CD4-positive, alpha-beta memory T cell (primary cell): Measurements from ENCODE around the gene RGS19. TPM values are rescaled to one million over a fixed set of nuclear protein-coding genes. Genes with fewer than 3 reads are reported as not detected.

Source experiments
- CTCF ChIA-PET: fragments of 350-600 bp; sonication (Branson Sonifier 250); formaldehyde crosslinking; loops from one replicate; lab custom pipeline; 2021; ENCODE audit warnings: inconsistent platforms; ENCODE audit not compliant: partially characterized antibody; lab: Charles Lee
- POLR2A ChIA-PET: fragments of 350-600 bp; sonication (Branson Sonifier 250); formaldehyde crosslinking; loops from one replicate; lab custom pipeline; 2021; ENCODE audit not compliant: partially characterized antibody; lab: Charles Lee
- DNase-seq, 5 donors: peaks; one replicate each; pipeline versions ENCODE4 v3.0.0 to v3.0.0-alpha.2; 2020 to 2022; ENCODE audit warnings: mixed read lengths in 1 of 5
- H3K27ac ChIP-seq: one replicate; pipeline ENCODE4 v1.7.0; 2013; ENCODE audit warnings: low read depth, low read length
- H3K27me3 ChIP-seq: 2 replicates; pipeline ENCODE4 v1.7.0; 2013; ENCODE audit warnings: mild to moderate bottlenecking, low read length, moderate library complexity; ENCODE audit not compliant: insufficient read depth
- H3K36me3 ChIP-seq: 2 replicates; pipeline ENCODE4 v1.7.0; 2013; ENCODE audit warnings: mild to moderate bottlenecking, low read length, moderate library complexity; ENCODE audit not compliant: insufficient read depth
- H3K4me1 ChIP-seq: 2 replicates; pipeline ENCODE4 v1.7.0; 2013; ENCODE audit warnings: mild to moderate bottlenecking, low read length, moderate library complexity; ENCODE audit not compliant: insufficient read depth
- H3K4me3 ChIP-seq, 2 donors: one replicate each; pipeline ENCODE4 v1.7.0; 2013; ENCODE audit warnings: low read length in 2 of 2, mild to moderate bottlenecking in 1 of 2
- H3K9me3 ChIP-seq, 2 donors: one replicate each; pipeline ENCODE4 v1.7.0; 2013; ENCODE audit warnings: low read length in 2 of 2, control low read depth in 1 of 2; ENCODE audit not compliant: control insufficient read depth in 1 of 2
- H3K27ac Mint-ChIP-seq, 7 donors: one replicate each; pipeline ENCODE4 v1.8.0; 2020 to 2021; ENCODE audit warnings: mixed read lengths in 7 of 7, mild to moderate bottlenecking in 6 of 7, inconsistent platforms in 3 of 7, moderate library complexity in 3 of 7
- H3K27me3 Mint-ChIP-seq, 2 donors: one replicate each; pipeline ENCODE4 v1.8.0; 2020 to 2021; ENCODE audit warnings: mixed read lengths in 2 of 2
- H3K36me3 Mint-ChIP-seq, 2 donors: one replicate each; pipeline ENCODE4 v1.8.0; 2020 to 2021; ENCODE audit warnings: mixed read lengths in 2 of 2, inconsistent platforms in 1 of 2, mild to moderate bottlenecking in 1 of 2
- H3K4me1 Mint-ChIP-seq, 4 donors: one replicate each; pipeline ENCODE4 v1.8.0; 2020 to 2021; ENCODE audit warnings: mixed read lengths in 4 of 4, mild to moderate bottlenecking in 1 of 4
- H3K4me3 Mint-ChIP-seq, 8 donors: one replicate each; pipeline ENCODE4 v1.8.0; 2020 to 2021; ENCODE audit warnings: mixed read lengths in 8 of 8, mild to moderate bottlenecking in 7 of 8, moderate library complexity in 6 of 8, inconsistent platforms in 3 of 8
- H3K9me3 Mint-ChIP-seq, 8 donors: one replicate each; pipeline ENCODE4 v1.8.0; 2020 to 2021; ENCODE audit warnings: mixed read lengths in 8 of 8, mild to moderate bottlenecking in 5 of 8, inconsistent platforms in 3 of 8, moderate library complexity in 1 of 8
- intact Hi-C: fragments of 100-400 bp; cut with micrococcal nuclease; formaldehyde crosslinking; loops from one replicate; pipeline ENCODE4 v1.15.1; 2023
- polyA plus RNA-seq, 2 donors: library from polyadenylated mRNA; unstranded; fragments of 300-500 nt; fragmentation: Illumina TruSeq; gene quantifications; one replicate each; pipeline ENCODE4 v1.2.3, GENCODE V29; 2021
- total RNA-seq, 2 experiments: library from RNA; stranded (reverse); gene quantifications; one replicate each; pipeline ENCODE4 v1.2.3, GENCODE V29; 2021

The RGS19 gene
- total and polyA plus RNA-seq, 4 experiments from 2014 or later, result 35.0 to 116 (median 74.0) TPM

GRCh38 chr20:64107736-64108457 is 28.6 kb upstream of the RGS19 start:
- Mint-ChIP-seq H3K36me3 (no peaks in the 10 kb centered on the region), H3K9me3 (no peaks in the 10 kb centered on the region), H3K4me3 (no peak overlapping the region), H3K27me3 (peaks cover 7% of the 10 kb centered on the region in 2 donors), H3K4me1 (peaks cover under 1 to 3% (median 2%) of the 10 kb centered on the region in 4 donors), H3K27ac (peak overlapping the region in 1 of 7 donors; percentile 15)
- Histone ChIP-seq H3K4me1 (no peaks in the 10 kb centered on the region), H3K9me3 (no peaks in the 10 kb centered on the region), H3K4me3 (no peak overlapping the region), H3K36me3 (no peaks in the 10 kb centered on the region), H3K27me3 (no peaks in the 10 kb centered on the region), H3K27ac (no peak overlapping the region)
- ChIA-PET CTCF (no interaction called here), POLR2A (no interaction called here)
- intact Hi-C loops, result no loop called here
- DNase-seq, result no peak

- ChIA-PET POLR2A (no interaction called here), CTCF (no interaction called here)
- Histone ChIP-seq H3K36me3 (no peaks in the 10 kb centered on the region), H3K4me1 (no peaks in the 10 kb centered on the region), H3K9me3 (no peaks in the 10 kb centered on the region), H3K27ac (no peak within 1 kb of the TSS), H3K4me3 (no peak within 1 kb of the TSS), H3K27me3 (no peaks in the 10 kb centered on the region)
- intact Hi-C loops, result no loop called here
- Mint-ChIP-seq H3K4me3 (no peak within 1 kb of the TSS), H3K4me1 (peaks cover 2 to 6% (median 4%) of the 10 kb centered on the region in 4 donors), H3K27ac (peak within 1 kb of the TSS in 2 of 7 donors; percentile 15 to 42), H3K36me3 (no peaks in the 10 kb centered on the region), H3K27me3 (peaks cover 8 to 9% of the 10 kb centered on the region in 2 donors), H3K9me3 (no peaks in the 10 kb centered on the region)
- DNase-seq, result no peak
Observed at GRCh38 chr20:64106981-64107735, 27.8 kb upstream of the RGS19 start, which contains the start of gene NPBWR2. Gene NPBWR2 (minus strand): TSS chr20:64107565. CDS start chr20:64106831, 734 bp downstream.

GRCh38 chr20:64106435-64106961 is 27.2 kb upstream of the RGS19 start:
- DNase-seq, result no peak
- Histone ChIP-seq H3K27ac (no peak overlapping the region), H3K4me1 (peaks cover 4% of the 10 kb centered on the region), H3K27me3 (peaks cover 4% of the 10 kb centered on the region), H3K4me3 (no peak overlapping the region), H3K36me3 (no peaks in the 10 kb centered on the region), H3K9me3 (no peaks in the 10 kb centered on the region)
- Mint-ChIP-seq H3K4me1 (peaks cover 2 to 6% (median 4%) of the 10 kb centered on the region in 4 donors), H3K9me3 (no peaks in the 10 kb centered on the region), H3K4me3 (no peak overlapping the region), H3K27me3 (peaks cover 9 to 10% of the 10 kb centered on the region in 2 donors), H3K36me3 (no peaks in the 10 kb centered on the region), H3K27ac (peak overlapping the region in 1 of 7 donors; percentile 42)
- intact Hi-C loops, result no loop called here
- CTCF ChIA-PET, result no interaction called here
- POLR2A ChIA-PET, result no interaction called here

- Mint-ChIP-seq H3K4me1 (peaks cover 2 to 10% (median 5%) of the 10 kb centered on the region in 4 donors), H3K27me3 (peaks cover 12 to 14% of the 10 kb centered on the region in 2 donors), H3K9me3 (no peaks in the 10 kb centered on the region), H3K4me3 (no peak overlapping the region), H3K36me3 (no peaks in the 10 kb centered on the region), H3K27ac (no peak overlapping the region)
- POLR2A ChIA-PET, result no interaction called here
- peaks cover 6% of the 10 kb centered on the region for H3K4me1 ChIP-seq
- intact Hi-C loops, result no loop called here
- H3K4me3 ChIP-seq, result no peak overlapping the region
- no peaks in the 10 kb centered on the region for H3K36me3 ChIP-seq
- H3K27ac ChIP-seq, result no peak overlapping the region
- DNase-seq, result no peak
- CTCF ChIA-PET, result no interaction called here
- peaks cover 10% of the 10 kb centered on the region for H3K27me3 ChIP-seq
- H3K9me3 ChIP-seq, result no peaks in the 10 kb centered on the region
Observed at GRCh38 chr20:64105846-64106434, 26.6 kb upstream of the RGS19 start.

- no peaks in the 10 kb centered on the region for H3K36me3 ChIP-seq
- POLR2A ChIA-PET, result no interaction called here
- Mint-ChIP-seq H3K36me3 (no peaks in the 10 kb centered on the region), H3K4me3 (no peak overlapping the region), H3K4me1 (peaks cover 2 to 10% (median 7%) of the 10 kb centered on the region in 4 donors), H3K9me3 (no peaks in the 10 kb centered on the region), H3K27me3 (peaks cover 12 to 15% of the 10 kb centered on the region in 2 donors), H3K27ac (no peak overlapping the region)
- H3K27ac ChIP-seq, result no peak overlapping the region
- intact Hi-C loops, result no loop called here
- no peak overlapping the region for H3K4me3 ChIP-seq
- peak in 1 of 5 donors; percentile 10 for DNase-seq
- peaks cover 17% of the 10 kb centered on the region for H3K4me1 ChIP-seq
- CTCF ChIA-PET, result no interaction called here
- no peaks in the 10 kb centered on the region for H3K9me3 ChIP-seq
- H3K27me3 ChIP-seq, result peaks cover 11% of the 10 kb centered on the region
Observed at GRCh38 chr20:64104667-64105451, 25.5 kb upstream of the RGS19 start.

GRCh38 chr20:64103871-64104666 is 24.8 kb upstream of the RGS19 start:
- POLR2A ChIA-PET, result no interaction called here
- H3K27ac Mint-ChIP-seq, result no peak overlapping the region

More at GRCh38 chr20:64103871-64104666, 24.8 kb upstream of the RGS19 start:
- no peaks in the 10 kb centered on the region for H3K9me3 Mint-ChIP-seq
- H3K27me3 Mint-ChIP-seq, result peaks cover 12 to 15% of the 10 kb centered on the region in 2 donors
- no peak for DNase-seq
- no peak overlapping the region for H3K27ac ChIP-seq
- H3K36me3 Mint-ChIP-seq, result no peaks in the 10 kb centered on the region
- CTCF ChIA-PET, result no interaction called here
- intact Hi-C loops, result loop anchor here (2.0 kb wide), 1 partner anchor 17 kb away; no protein-coding TSS in a partner anchor
- peak overlapping the region in 1 of 8 donors; percentile 15 for H3K4me3 Mint-ChIP-seq
- H3K9me3 ChIP-seq, result no peaks in the 10 kb centered on the region
- H3K4me3 ChIP-seq, result no peak overlapping the region
- H3K27me3 ChIP-seq, result peaks cover 11% of the 10 kb centered on the region
- no peaks in the 10 kb centered on the region for H3K36me3 ChIP-seq
- H3K4me1 Mint-ChIP-seq, result peaks cover 2 to 10% (median 7%) of the 10 kb centered on the region in 4 donors
- peaks cover 20% of the 10 kb centered on the region for H3K4me1 ChIP-seq
